ENCODE measurements around the gene UTP14C.

UTP14C gene

GRCh38 chr13:52061587-52061986, 37.1 kb downstream of the UTP14C start:
- no peak for TF ChIP-seq CTCF (IDR thresholded peaks at IDR 0.05; ENCODE audit: low read depth, low read length)
- H3K4me3 ChIP-seq (replicated peaks in 1 of 2; ENCODE audit: low read depth in 2 of 2, low read length in 2 of 2): no peak overlapping the region
- peak; percentile 1 to 16 for DNase-seq (ENCODE audit: low read depth in 2 of 2)

- H3K4me3 ChIP-seq (replicated peaks in 1 of 2; ENCODE audit: low read depth in 2 of 2, low read length in 2 of 2): no peak overlapping the region
- peak in 1 of 2 donors; percentile 9 for DNase-seq (ENCODE audit: low read depth in 2 of 2)
- no peak for TF ChIP-seq CTCF (IDR thresholded peaks at IDR 0.05; ENCODE audit: low read depth, low read length)
Measured at GRCh38 chr13:52067237-52067636, 42.7 kb downstream of the UTP14C start.

- TF ChIP-seq CTCF (IDR thresholded peaks at IDR 0.05; ENCODE audit: low read depth, low read length): peak; percentile 24
- H3K4me3 ChIP-seq (replicated peaks in 1 of 2; ENCODE audit: low read depth in 2 of 2, low read length in 2 of 2): no peak overlapping the region
- peak; percentile 44 to 61 for DNase-seq (ENCODE audit: low read depth in 2 of 2)
Measured at GRCh38 chr13:52070929-52071523, 46.5 kb downstream of the UTP14C start.
